K562 (cell line): ENCODE data around the gene CCDC169. TPM values are rescaled to one million over a fixed set of nuclear protein-coding genes. Genes with fewer than 3 reads are reported as not detected.
A peak's percentile ranks its signal among the peaks of the same experiment; 100 is the strongest.

Source experiments
- ATF1 ChIP-seq, 2 experiments: fragments of 450-650 bp in 1 of 2; IDR thresholded peaks; 2 replicates each; pipeline ENCODE4 v1.6.1; 2016; ENCODE audit warnings: missing compliant biosample characterization in 1 of 2, missing genetic modification characterization in 1 of 2
- FOXP1 ChIP-seq: sonication (generic); formaldehyde crosslinking; IDR thresholded peaks from 2 replicates; pipeline ENCODE4 v1.8.0; 2022; ENCODE audit warnings: mild to moderate bottlenecking, missing genetic modification reagents
- KDM5B ChIP-seq: fragments of 200-600 bp; sonication (generic); IDR thresholded peaks from 2 replicates; pipeline ENCODE4 v1.6.1; 2012; ENCODE audit warnings: low read depth, mild to moderate bottlenecking, moderate library complexity, low read length, control low read depth, inconsistent platforms; ENCODE audit not compliant: insufficient replicate concordance
- LCOR ChIP-seq: sonication (generic); formaldehyde crosslinking; IDR thresholded peaks from 2 replicates; pipeline ENCODE4 v1.8.0; 2022; ENCODE audit warnings: mild to moderate bottlenecking, missing genetic modification reagents
- NR4A1 ChIP-seq, 2 experiments: fragments of 250-450 bp in 1 of 2; fragments of 450-650 bp in 1 of 2; sonication (Bioruptor Pico) in 1 of 2; IDR thresholded peaks; 2 replicates each; pipeline versions ENCODE4 v1.4.0 to v1.6.1; 2016 to 2020; ENCODE audit warnings: mild to moderate bottlenecking in 2 of 2, missing compliant biosample characterization in 1 of 2, missing genetic modification characterization in 1 of 2, moderate library complexity in 1 of 2
- PCBP1 ChIP-seq: fragments of 200-400 bp; formaldehyde crosslinking; IDR thresholded peaks from 2 replicates; pipeline ENCODE4 v1.6.1; 2018; ENCODE audit warnings: mild to moderate bottlenecking, low read depth, low read length; ENCODE audit not compliant: poor library complexity, severe bottlenecking
- PHF8 ChIP-seq: fragments of 200-600 bp; sonication (generic); IDR thresholded peaks from 2 replicates; pipeline ENCODE4 v1.6.1; 2012; ENCODE audit warnings: mixed run types, mild to moderate bottlenecking, inconsistent platforms, low read length, moderate library complexity, borderline replicate concordance
- SAFB ChIP-seq: fragments of 200-400 bp; formaldehyde crosslinking; IDR thresholded peaks from 2 replicates; pipeline ENCODE4 v1.6.1; 2017; ENCODE audit warnings: low read depth, low read length, borderline replicate concordance
- polyA plus RNA-seq, 8 experiments: library from polyadenylated mRNA; depleted of rRNA in 4 of 8; stranded (reverse) in 5 of 8; unstranded in 3 of 8; fragments of >200 nt; fragmentation: Nextera tagmentation in 2 of 8; fragmentation: Illumina TruSeq in 1 of 8; extraction: Ambion mirVana in 2 of 8; extraction: Trizol in 1 of 8; gene quantifications; 2 replicates each; pipeline versions ENCODE4 v1.2.1 to v1.2.3, GENCODE V29; 2011 to 2014; ENCODE audit warnings: inconsistent platforms in 1 of 8, missing spikeins in 1 of 8
- total RNA-seq, 7 experiments: library from RNA; depleted of rRNA in 6 of 7; stranded (reverse); fragments of >200 nt in 6 of 7; fragmentation: Illumina TruSeq in 2 of 7; extraction: Trizol in 2 of 7; gene quantifications; 2 replicates each; pipeline versions ENCODE4 v1.2.1 to v1.2.3, GENCODE V29; 2011 to 2021; ENCODE audit warnings: low replicate concordance in 1 of 7
- TF ChIP-seq, protein P1 (sequence below): sonication (generic); formaldehyde crosslinking; IDR thresholded peaks from 2 replicates; pipeline ENCODE4 v1.8.0; 2022; ENCODE audit warnings: missing genetic modification reagents, mild to moderate bottlenecking, moderate library complexity, borderline replicate concordance
- TF ChIP-seq, protein P2 (sequence below): fragments of 450-650 bp; IDR thresholded peaks from 2 replicates; pipeline ENCODE4 v1.6.1; 2018; ENCODE audit not compliant: partially characterized antibody
- TF ChIP-seq, protein P3 (sequence below): sonication (generic); formaldehyde crosslinking; IDR thresholded peaks from 2 replicates; pipeline ENCODE4 v1.8.0; 2022; ENCODE audit warnings: mild to moderate bottlenecking, missing genetic modification reagents
- TF ChIP-seq, protein P4 (sequence below): IDR thresholded peaks from 2 replicates; pipeline ENCODE4 v1.6.1; 2014; ENCODE audit warnings: antibody characterized with exemption

The CCDC169 gene
- total and polyA plus RNA-seq, 9 of the 15 experiments (the other 6 are each of a cell fraction or from before 2014, with no cell fraction given) = 6.8 to 22.0 (median 12.4) TPM

DNA sequence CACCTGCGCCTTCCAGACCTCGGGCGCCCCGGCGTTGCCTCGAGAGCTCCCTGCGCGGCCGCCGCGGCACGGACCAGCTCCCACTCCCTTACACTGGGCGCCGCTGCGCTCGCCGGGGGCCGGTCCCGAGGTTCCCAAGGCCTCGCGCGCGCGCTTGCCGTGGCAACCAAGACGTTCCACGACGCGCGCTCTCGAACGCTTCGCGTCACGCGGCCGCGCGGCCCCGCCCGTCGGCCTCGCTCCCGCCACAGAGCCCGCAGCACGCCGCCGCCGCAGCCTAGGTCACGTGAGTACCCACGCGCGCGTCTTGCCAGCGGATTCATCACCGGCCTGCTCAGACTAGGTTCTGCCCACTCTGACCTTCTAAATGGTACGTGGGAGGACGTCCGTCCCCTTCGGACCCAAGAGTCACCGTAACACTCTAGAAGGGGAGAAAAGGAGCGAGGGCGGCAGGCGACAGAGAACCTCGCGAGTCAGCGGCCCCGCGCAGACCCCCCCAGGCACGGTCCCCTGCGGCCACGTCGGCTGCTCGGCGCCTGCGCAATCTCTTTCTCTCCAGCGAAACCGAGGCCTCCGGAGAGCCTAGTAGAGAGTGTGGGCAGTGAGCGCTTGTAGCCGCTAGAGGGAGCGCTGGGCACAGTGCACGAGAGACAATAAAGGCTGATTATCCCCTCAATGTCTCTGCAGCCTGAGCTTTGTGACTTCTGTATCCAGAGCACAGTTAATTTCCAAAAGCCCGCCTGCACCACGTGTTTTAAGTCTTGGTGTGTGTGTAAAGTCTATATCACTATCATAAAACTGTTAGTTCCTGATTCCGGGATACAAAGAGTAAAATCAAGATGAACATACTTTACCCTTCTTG, 48.8 kb upstream of the CCDC169 start, which contains the start of gene SPART (continued):
- peak; percentile 30 for TF ChIP-seq KDM5B
- peak; percentile 60; the same call in 1 of the 2 replicates for TF ChIP-seq PHF8
- TF ChIP-seq SAFB = peak; percentile 98
- TF ChIP-seq, protein P1, sequence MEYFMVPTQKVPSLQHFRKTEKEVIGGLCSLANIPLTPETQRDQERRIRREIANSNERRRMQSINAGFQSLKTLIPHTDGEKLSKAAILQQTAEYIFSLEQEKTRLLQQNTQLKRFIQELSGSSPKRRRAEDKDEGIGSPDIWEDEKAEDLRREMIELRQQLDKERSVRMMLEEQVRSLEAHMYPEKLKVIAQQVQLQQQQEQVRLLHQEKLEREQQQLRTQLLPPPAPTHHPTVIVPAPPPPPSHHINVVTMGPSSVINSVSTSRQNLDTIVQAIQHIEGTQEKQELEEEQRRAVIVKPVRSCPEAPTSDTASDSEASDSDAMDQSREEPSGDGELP = peak; percentile 39; the same call in 1 of the 2 replicates
- no peak for TF ChIP-seq ATF1 (CRISPR knock-in tag; IDR thresholded peaks at IDR 0.05)
- TF ChIP-seq ATF1 (tag; IDR thresholded peaks at IDR 0.05) = peak; percentile 74
- no peak for TF ChIP-seq NR4A1 (CRISPR knock-in tag; IDR thresholded peaks at IDR 0.05)
- peak; percentile 63; the same call in 1 of the 2 replicates for TF ChIP-seq NR4A1 (tag; IDR thresholded peaks at IDR 0.05)
- peak; percentile 87 for TF ChIP-seq FOXP1 (CRISPR knock-in tag)
- TF ChIP-seq, protein P2, sequence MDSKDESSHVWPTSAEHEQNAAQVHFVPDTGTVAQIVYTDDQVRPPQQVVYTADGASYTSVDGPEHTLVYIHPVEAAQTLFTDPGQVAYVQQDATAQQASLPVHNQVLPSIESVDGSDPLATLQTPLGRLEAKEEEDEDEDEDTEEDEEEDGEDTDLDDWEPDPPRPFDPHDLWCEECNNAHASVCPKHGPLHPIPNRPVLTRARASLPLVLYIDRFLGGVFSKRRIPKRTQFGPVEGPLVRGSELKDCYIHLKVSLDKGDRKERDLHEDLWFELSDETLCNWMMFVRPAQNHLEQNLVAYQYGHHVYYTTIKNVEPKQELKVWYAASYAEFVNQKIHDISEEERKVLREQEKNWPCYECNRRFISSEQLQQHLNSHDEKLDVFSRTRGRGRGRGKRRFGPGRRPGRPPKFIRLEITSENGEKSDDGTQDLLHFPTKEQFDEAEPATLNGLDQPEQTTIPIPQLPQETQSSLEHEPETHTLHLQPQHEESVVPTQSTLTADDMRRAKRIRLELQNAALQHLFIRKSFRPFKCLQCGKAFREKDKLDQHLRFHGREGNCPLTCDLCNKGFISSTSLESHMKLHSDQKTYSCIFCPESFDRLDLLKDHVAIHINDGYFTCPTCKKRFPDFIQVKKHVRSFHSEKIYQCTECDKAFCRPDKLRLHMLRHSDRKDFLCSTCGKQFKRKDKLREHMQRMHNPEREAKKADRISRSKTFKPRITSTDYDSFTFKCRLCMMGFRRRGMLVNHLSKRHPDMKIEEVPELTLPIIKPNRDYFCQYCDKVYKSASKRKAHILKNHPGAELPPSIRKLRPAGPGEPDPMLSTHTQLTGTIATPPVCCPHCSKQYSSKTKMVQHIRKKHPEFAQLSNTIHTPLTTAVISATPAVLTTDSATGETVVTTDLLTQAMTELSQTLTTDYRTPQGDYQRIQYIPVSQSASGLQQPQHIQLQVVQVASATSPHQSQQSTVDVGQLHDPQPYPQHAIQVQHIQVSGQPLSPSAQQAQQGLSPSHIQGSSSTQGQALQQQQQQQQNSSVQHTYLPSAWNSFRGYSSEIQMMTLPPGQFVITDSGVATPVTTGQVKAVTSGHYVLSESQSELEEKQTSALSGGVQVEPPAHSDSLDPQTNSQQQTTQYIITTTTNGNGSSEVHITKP = peak; percentile 90
- TF ChIP-seq, protein P3, sequence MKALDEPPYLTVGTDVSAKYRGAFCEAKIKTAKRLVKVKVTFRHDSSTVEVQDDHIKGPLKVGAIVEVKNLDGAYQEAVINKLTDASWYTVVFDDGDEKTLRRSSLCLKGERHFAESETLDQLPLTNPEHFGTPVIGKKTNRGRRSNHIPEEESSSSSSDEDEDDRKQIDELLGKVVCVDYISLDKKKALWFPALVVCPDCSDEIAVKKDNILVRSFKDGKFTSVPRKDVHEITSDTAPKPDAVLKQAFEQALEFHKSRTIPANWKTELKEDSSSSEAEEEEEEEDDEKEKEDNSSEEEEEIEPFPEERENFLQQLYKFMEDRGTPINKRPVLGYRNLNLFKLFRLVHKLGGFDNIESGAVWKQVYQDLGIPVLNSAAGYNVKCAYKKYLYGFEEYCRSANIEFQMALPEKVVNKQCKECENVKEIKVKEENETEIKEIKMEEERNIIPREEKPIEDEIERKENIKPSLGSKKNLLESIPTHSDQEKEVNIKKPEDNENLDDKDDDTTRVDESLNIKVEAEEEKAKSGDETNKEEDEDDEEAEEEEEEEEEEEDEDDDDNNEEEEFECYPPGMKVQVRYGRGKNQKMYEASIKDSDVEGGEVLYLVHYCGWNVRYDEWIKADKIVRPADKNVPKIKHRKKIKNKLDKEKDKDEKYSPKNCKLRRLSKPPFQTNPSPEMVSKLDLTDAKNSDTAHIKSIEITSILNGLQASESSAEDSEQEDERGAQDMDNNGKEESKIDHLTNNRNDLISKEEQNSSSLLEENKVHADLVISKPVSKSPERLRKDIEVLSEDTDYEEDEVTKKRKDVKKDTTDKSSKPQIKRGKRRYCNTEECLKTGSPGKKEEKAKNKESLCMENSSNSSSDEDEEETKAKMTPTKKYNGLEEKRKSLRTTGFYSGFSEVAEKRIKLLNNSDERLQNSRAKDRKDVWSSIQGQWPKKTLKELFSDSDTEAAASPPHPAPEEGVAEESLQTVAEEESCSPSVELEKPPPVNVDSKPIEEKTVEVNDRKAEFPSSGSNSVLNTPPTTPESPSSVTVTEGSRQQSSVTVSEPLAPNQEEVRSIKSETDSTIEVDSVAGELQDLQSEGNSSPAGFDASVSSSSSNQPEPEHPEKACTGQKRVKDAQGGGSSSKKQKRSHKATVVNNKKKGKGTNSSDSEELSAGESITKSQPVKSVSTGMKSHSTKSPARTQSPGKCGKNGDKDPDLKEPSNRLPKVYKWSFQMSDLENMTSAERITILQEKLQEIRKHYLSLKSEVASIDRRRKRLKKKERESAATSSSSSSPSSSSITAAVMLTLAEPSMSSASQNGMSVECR (CRISPR knock-in tag) = 0 out of 2 replicates have a peak, but pooled peaks have one; percentile 35
- TF ChIP-seq, protein P4, sequence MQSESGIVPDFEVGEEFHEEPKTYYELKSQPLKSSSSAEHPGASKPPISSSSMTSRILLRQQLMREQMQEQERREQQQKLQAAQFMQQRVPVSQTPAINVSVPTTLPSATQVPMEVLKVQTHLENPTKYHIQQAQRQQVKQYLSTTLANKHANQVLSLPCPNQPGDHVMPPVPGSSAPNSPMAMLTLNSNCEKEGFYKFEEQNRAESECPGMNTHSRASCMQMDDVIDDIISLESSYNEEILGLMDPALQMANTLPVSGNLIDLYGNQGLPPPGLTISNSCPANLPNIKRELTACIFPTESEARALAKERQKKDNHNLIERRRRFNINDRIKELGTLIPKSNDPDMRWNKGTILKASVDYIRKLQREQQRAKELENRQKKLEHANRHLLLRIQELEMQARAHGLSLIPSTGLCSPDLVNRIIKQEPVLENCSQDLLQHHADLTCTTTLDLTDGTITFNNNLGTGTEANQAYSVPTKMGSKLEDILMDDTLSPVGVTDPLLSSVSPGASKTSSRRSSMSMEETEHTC = peak; percentile 62; the same call in 1 of the 2 replicates
- peak; percentile 51 for TF ChIP-seq PCBP1
- TF ChIP-seq LCOR (CRISPR knock-in tag) = peak; percentile 61; the same call in 1 of the 2 replicates
